Natural killer cell treated with Interleukin-12 subunit alpha and Interleukin-12 subunit beta and Interleukin-15 and Interleukin-18, amount 100 ng/mL, for 72 hours (primary cell): ENCODE results near the gene FAM163B. TPM values are rescaled to one million over a fixed set of nuclear protein-coding genes. Genes with fewer than 3 reads are reported as not detected.

ENCODE experiments used
- ATAC-seq, 2 donors: fragments of 150-1000 bp; cut with Tn5 transposase in 1 of 2; sonication (Bioruptor Pico), chemical (Tn5 transposase) in 1 of 2; 2 replicates each; pipeline ENCODE4 v1.10.0; 2021
- DNase-seq: peaks from one replicate; pipeline ENCODE4 v3.0.0; 2022; ENCODE audit warnings: low spot score
- H3K27ac Mint-ChIP-seq, 2 donors: 1 replicate in 1 of 2; 2 replicates in 1 of 2; pipeline ENCODE4 v1.8.0; 2022; ENCODE audit warnings: mixed read lengths in 2 of 2, mild to moderate bottlenecking in 1 of 2, moderate library complexity in 1 of 2
- H3K27me3 Mint-ChIP-seq, 2 donors: 1 replicate in 1 of 2; 2 replicates in 1 of 2; pipeline ENCODE4 v1.8.0; 2022; ENCODE audit warnings: mixed read lengths in 2 of 2
- H3K36me3 Mint-ChIP-seq: one replicate; pipeline ENCODE4 v1.8.0; 2022; ENCODE audit warnings: mixed read lengths
- H3K4me1 Mint-ChIP-seq, 2 donors: 1 replicate in 1 of 2; 2 replicates in 1 of 2; pipeline ENCODE4 v1.8.0; 2022; ENCODE audit warnings: low read depth in 2 of 2, mixed read lengths in 2 of 2, mild to moderate bottlenecking in 1 of 2
- H3K4me3 Mint-ChIP-seq: one replicate; pipeline ENCODE4 v1.8.0; 2022; ENCODE audit warnings: mixed read lengths
- H3K9me3 Mint-ChIP-seq: 2 replicates; pipeline ENCODE4 v1.8.0; 2022; ENCODE audit warnings: mixed read lengths
- total RNA-seq, 2 donors: library from RNA; stranded (reverse); gene quantifications; one replicate each; pipeline ENCODE4 v1.2.3, GENCODE V29; 2022

Gene FAM163B
- total RNA-seq, 2 donors from 2014 or later, result not detected

DNA sequence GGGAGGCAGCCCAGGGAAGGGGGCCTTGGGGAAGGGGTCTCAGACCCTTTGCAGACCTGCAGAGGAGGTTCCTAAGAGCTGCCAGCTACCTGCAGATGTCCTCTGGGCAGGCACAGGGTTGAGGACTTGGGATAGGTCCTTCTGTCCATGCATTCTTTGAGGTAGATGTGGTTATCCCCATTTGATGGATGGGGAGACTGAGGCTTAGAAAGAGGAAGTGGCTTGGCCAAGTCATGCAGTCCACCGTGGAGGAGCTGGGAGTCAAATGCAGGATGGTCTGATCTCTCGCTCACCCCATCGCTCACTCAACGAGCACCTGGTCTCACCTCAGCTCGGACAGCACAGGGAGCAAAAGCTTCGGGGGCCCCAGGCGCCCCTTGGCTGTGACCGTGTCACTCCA lies 54.5 kb downstream of the FAM163B start:
- H3K9me3 Mint-ChIP-seq, result no peaks in the 10 kb centered on the region
- no peak overlapping the region for H3K4me3 Mint-ChIP-seq
- peaks cover 5 to 13% of the 10 kb centered on the region in 2 donors for H3K27me3 Mint-ChIP-seq
- H3K4me1 Mint-ChIP-seq, result peaks cover 14 to 18% of the 10 kb centered on the region in 2 donors
- no peak for ATAC-seq
- H3K27ac Mint-ChIP-seq, result no peak overlapping the region
- no peaks in the 10 kb centered on the region for H3K36me3 Mint-ChIP-seq
- DNase-seq, result no peak

DNA sequence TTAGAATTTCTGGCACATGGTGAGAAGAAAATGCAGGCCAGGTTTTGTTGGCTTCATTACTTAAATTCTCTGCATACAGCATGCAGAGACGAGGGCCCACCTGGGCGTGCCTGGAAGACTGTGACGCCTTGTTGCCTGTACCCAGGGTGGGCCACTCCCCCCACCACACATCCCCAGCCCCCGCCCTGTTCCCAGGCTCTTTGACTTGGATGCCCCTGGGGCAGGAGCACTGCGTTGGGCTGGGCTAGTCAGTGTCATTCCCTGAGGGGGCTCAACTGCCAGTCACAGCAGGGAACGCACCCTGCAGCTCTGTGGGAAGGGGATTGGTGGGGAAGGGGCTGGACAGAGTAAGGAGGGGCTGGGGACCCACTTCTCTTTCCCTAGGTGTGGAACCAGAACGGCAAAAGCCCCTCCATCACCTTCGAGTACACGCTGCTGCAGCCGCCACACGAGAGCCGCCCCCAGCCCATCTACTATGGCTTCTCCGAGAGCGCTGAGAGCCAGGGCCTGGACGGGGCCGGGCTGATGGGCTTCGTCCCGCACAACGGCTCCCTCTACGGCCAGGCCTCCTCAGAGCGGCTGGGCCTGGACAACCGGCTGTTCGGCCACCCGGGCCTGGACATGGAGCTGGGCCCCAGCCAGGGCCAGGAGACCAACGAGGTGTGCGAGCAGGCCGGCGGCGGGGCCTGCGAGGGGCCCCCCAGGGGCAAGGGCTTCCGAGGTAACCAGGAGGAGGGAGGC lies 55.0 kb downstream of the FAM163B start:
- no peak overlapping the region for H3K27ac Mint-ChIP-seq
- no peak overlapping the region for H3K4me3 Mint-ChIP-seq

DNA sequence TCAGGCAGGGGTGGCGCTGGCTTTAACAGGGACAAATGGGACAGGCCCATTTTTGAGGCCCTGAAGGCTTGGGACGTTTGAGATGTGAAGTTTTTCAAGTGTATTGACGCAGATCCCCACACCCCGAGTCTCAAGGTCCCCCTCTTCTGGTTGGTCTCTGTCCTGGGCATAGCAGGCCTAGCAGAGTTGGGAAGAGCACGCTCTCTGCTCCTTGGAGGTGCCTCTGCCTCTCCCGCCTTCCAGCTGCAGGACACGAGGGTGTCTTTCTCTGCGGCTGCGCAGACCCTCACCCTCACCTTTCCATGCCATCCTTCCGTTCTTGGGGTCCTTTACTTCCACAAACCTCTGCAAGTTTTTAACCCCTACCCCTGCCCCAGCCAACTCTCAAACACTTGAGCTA lies 56.1 kb downstream of the FAM163B start:
- DNase-seq, result no peak
- no peak overlapping the region for H3K4me3 Mint-ChIP-seq
- no peaks in the 10 kb centered on the region for H3K36me3 Mint-ChIP-seq
- ATAC-seq, result no peak
- H3K9me3 Mint-ChIP-seq, result no peaks in the 10 kb centered on the region
- H3K27ac Mint-ChIP-seq, result no peak overlapping the region
- peaks cover 0 to 9% of the 10 kb centered on the region in 2 donors for H3K27me3 Mint-ChIP-seq
- H3K4me1 Mint-ChIP-seq, result peaks cover 6 to 8% of the 10 kb centered on the region in 2 donors

More for the DNA sequence above, 55.0 kb downstream of the FAM163B start:
- ATAC-seq, result no peak
- Mint-ChIP-seq H3K4me1 (peaks cover 14 to 17% of the 10 kb centered on the region in 2 donors), H3K9me3 (no peaks in the 10 kb centered on the region), H3K27me3 (peaks cover 5 to 12% of the 10 kb centered on the region in 2 donors), H3K36me3 (no peaks in the 10 kb centered on the region)
- no peak for DNase-seq

DNA sequence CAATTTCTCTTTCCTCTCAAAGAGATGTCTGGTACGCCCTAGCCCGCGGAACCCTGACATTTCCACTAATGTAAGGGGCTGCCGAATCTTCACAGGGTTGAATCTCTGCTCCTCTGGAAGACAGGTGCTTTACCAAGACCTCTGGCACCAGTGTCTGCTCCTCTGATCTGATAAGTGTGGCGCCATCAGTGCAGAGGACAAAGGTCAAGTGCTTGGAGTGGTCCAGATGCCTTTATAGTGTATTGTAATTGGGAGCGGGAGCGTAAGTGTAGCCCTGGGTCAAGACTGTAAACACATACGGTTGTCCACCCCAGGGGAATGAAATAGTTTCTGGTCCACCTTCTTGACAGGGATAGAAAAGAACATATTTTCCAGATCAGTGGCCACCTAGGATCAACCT lies 57.0 kb downstream of the FAM163B start:
- ATAC-seq (no peak), DNase-seq (no peak)
- Mint-ChIP-seq H3K9me3 (no peaks in the 10 kb centered on the region), H3K27ac (no peak overlapping the region), H3K4me1 (no peaks in the 10 kb centered on the region), H3K4me3 (no peak overlapping the region), H3K27me3 (peaks cover 0 to 9% of the 10 kb centered on the region in 2 donors), H3K36me3 (no peaks in the 10 kb centered on the region)

DNA sequence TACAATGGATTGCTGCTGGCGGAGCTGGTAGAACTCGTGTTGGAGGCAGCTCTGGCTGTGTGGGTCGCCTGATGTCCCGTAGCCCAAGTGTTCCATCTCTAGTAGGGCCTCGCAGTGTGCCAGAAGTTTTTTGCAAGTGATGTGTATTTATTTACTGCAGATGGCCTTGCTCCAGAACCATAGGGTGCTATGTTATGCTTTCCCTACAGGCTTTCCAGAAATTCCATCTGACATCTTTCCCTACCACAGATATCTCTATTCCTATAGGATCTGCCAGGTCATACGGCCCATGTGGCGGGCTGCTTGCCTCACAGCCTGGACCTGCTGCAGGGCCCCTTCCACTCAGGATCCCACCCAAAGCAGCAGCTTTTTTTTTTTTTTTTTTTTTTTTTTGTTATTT lies 57.7 kb downstream of the FAM163B start:
- H3K27me3 Mint-ChIP-seq, result peaks cover 0 to 9% of the 10 kb centered on the region in 2 donors
- no peaks in the 10 kb centered on the region for H3K9me3 Mint-ChIP-seq
- H3K27ac Mint-ChIP-seq, result no peak overlapping the region
- DNase-seq (no peak), ATAC-seq (no peak)
- H3K4me1 Mint-ChIP-seq, result no peaks in the 10 kb centered on the region
- no peak overlapping the region for H3K4me3 Mint-ChIP-seq
- H3K36me3 Mint-ChIP-seq, result no peaks in the 10 kb centered on the region

DNA sequence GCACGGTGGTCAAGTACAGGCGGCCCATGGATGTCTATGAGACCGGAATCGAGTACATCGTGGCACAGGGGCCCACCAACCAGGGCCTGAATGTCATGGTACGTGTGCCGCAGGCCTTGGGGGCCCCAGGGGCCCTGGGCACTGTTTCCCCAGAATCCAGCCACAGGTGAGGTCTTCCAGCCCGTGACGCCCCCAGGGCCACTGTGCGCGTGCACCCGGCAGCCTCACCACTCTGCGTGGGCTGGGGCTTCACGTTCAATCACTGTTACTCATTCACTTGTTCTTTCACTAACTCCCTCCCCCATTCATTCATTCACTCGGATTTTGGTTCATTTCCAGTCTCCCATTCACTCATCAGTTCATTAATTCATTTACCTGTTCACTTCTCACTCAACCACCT lies 62.1 kb downstream of the FAM163B start:
- no peaks in the 10 kb centered on the region for H3K36me3 Mint-ChIP-seq
- no peak overlapping the region for H3K4me3 Mint-ChIP-seq
- no peak for DNase-seq
- peaks cover 0 to 5% of the 10 kb centered on the region in 2 donors for H3K27me3 Mint-ChIP-seq
- no peaks in the 10 kb centered on the region for H3K9me3 Mint-ChIP-seq
- H3K4me1 Mint-ChIP-seq, result no peaks in the 10 kb centered on the region
- no peak for ATAC-seq
- H3K27ac Mint-ChIP-seq, result no peak overlapping the region

DNA sequence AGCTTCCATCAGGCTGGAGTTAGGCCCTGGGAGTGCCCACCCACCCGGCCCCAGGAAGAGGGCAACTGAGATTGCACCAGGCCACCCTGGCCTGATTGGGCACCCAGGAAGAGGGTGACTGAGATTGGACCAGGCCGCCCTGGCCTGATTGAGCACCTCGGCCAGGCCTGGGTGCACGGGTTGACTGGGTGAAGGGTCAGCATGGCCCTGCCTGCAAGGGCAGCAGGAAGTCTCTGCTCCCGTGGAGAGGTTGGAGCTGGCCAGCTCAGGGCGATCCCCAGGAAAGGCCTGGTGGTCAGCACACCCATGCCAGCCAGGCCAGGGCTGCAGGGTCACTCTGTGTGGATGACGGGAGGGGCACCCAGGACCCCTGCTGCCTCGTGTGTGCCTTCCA lies 62.9 kb downstream of the FAM163B start:
- Mint-ChIP-seq H3K27me3 (peaks cover 0 to 5% of the 10 kb centered on the region in 2 donors), H3K36me3 (no peaks in the 10 kb centered on the region), H3K4me3 (no peak overlapping the region), H3K9me3 (no peaks in the 10 kb centered on the region), H3K4me1 (no peaks in the 10 kb centered on the region), H3K27ac (no peak overlapping the region)
- no peak for ATAC-seq
- DNase-seq, result no peak

DNA sequence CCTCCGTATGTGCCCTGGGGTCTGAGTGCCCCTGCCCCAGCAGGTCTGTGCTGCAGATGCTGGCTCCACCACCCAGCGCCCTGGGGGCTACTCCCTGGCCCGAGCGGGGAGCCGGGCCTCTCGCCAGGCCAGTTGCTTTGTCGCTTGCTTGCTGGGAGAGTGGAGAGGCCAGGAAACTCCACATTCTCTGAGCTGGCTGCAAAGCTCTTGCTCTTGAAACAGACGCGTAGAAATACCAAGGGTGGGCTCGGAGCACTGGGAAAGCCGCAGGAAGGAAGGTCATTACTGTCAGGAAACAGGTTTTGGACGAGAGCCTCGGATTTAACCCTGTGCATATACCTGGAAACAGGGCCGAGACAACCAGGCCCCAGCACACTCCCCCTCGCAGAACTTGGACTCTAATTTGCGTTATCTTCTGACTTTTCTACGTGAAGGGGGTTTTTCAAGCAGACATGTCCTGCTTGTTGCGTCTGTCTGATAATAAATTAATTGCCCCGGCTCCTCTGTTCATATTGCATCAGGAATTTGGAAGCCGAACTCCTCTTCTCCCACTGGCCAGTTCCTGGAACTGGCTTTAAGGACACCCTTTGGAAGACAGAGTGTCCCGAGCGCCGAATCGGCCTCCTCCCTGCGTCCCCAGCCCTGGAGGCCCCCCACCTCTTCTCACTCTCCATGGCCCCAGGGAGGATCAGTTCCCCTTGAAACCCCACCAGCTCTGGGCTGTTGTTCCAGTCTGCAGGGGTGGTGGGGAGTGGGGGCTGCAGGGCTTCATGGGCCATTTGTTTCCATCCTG lies 63.5 kb downstream of the FAM163B start:
- Mint-ChIP-seq H3K4me1 (no peaks in the 10 kb centered on the region), H3K27me3 (peaks cover 0 to 2% of the 10 kb centered on the region in 2 donors), H3K9me3 (no peaks in the 10 kb centered on the region), H3K36me3 (no peaks in the 10 kb centered on the region), H3K4me3 (no peak overlapping the region), H3K27ac (no peak overlapping the region)
- ATAC-seq (no peak), DNase-seq (no peak)

DNA sequence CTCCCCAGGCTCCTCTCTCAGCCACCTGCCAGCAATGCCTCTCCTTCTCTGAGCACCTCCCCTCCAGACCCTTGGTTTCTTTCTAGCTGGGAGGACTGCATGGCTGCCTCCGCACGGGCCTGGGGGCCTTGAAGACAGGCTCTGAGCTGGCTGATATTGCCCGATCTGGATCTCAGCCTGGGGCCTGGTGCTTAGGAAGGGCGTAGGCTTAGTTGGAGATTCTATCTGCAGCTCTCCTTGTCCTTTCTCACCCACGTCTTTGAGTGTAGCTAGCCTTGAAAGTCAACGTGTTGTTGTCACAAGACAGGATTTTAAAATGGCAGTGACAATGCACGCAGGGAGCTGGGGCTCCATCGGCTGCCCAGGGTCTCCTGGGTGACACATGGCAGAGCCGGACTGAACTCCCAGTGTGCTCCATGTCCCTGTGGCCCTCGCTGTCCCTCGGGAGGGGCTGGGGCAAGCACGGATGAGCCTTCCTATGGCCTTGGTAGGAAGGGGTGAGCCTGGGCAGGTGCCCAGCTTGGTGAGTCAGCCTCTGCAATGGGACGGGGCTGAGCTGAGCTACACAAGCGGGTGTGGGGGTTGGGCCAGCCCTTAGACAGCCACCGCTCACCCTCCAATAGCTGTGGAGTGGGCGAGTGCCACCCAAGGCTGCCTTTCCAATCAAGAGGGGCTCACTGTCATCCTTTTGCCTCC lies 65.3 kb downstream of the FAM163B start:
- ATAC-seq, result peak in 1 of 2 donors; percentile 11
- Mint-ChIP-seq H3K4me3 (no peak overlapping the region), H3K27ac (no peak overlapping the region), H3K36me3 (no peaks in the 10 kb centered on the region), H3K9me3 (no peaks in the 10 kb centered on the region), H3K27me3 (peaks cover 0 to 8% of the 10 kb centered on the region in 2 donors), H3K4me1 (peaks cover 0 to 2% of the 10 kb centered on the region in 2 donors)
- DNase-seq, result no peak

DNA sequence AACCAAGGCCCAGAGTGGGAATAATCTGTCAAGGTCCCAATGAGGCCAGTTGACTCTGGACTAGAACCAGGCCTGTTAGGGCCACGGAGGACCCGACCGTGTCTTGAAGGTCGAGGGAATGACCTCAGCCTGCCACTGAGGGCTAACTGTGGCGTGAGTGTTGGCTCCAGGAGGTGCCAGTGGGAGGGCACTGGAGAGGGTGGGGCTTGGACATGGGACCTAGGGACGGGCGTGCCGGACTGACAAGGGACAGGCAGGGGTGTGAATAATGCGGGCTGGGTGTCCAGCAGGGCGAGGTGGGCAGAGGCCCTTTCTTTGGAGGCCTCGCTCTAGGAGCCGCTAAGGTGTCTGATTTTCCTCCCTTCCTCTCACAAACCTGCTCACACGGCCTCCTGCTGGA lies 67.2 kb downstream of the FAM163B start:
- H3K36me3 Mint-ChIP-seq, result no peaks in the 10 kb centered on the region

DNA sequence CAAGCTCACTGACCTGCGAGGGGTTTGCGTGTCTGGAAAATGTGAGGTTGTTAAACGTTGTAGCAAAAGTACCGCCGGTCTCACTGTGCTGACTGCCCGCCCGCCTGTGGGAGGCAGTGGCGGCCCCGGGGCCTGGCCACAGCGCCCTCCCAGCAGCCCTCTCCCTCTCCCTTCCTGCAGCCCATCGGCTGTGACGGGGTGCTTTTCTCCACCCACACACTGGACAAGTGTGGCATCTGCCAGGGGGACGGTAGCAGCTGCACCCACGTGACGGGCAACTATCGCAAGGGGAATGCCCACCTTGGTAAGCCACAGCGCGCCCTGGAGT lies 68.5 kb downstream of the FAM163B start:
- Mint-ChIP-seq H3K27ac (no peak overlapping the region), H3K4me1 (peaks cover 0 to 2% of the 10 kb centered on the region in 2 donors), H3K27me3 (peaks cover 0 to 12% of the 10 kb centered on the region in 2 donors), H3K4me3 (no peak overlapping the region), H3K36me3 (no peaks in the 10 kb centered on the region), H3K9me3 (no peaks in the 10 kb centered on the region)
- no peak for DNase-seq
- ATAC-seq, result peak in 1 of 2 donors; percentile 43

More for the DNA sequence above, 67.2 kb downstream of the FAM163B start:
- DNase-seq (no peak), ATAC-seq (no peak)
- Mint-ChIP-seq H3K4me1 (peaks cover 0 to 2% of the 10 kb centered on the region in 2 donors), H3K27me3 (peaks cover 0 to 9% of the 10 kb centered on the region in 2 donors), H3K9me3 (no peaks in the 10 kb centered on the region), H3K27ac (no peak overlapping the region), H3K4me3 (no peak overlapping the region)

DNA sequence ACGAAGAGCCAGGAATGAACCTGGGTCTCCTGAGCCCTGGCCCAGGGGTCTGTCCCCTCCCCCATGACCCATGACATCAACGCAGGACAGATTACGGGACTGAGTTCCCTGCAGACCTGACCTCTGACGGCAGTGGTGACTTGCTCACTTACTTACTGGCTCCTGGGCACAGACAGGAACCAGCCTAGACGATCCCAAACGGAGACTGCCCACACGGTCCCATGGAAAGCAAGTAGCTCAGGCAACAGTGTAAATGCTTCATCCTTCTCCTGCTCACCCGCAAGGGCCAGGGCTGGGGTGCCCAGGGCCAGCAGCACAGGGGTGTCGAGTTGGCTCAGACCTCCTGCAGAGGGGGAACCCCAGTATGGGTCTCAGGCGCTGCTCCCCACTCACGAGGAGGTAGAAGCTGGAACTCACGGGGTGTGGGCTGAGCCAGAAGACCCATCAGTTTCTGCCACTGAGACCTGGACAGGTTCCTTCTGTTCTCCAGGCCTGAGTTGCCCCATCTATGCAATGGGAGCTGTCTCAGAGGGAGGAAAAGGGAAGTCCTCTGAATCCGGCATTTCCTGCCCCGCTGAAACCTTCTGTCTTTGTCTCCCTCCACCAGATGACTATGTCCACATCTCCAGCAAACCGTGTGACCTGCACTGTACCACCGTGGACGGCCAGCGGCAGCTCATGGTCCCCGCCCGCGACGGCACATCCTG lies 69.0 kb downstream of the FAM163B start:
- H3K36me3 Mint-ChIP-seq, result no peaks in the 10 kb centered on the region
- H3K4me1 Mint-ChIP-seq, result peaks cover 0 to 2% of the 10 kb centered on the region in 2 donors
- no peak overlapping the region for H3K27ac Mint-ChIP-seq
- no peaks in the 10 kb centered on the region for H3K9me3 Mint-ChIP-seq
- H3K4me3 Mint-ChIP-seq, result no peak overlapping the region
- no peak for ATAC-seq
- DNase-seq, result no peak
- peaks cover 0 to 12% of the 10 kb centered on the region in 2 donors for H3K27me3 Mint-ChIP-seq
